GM19328 (cell line): ENCODE results near the gene CFAP68.
"Not testable (repeated sequence)": the region's sequence is repeated elsewhere in the genome, so short reads cannot be mapped to it uniquely, and the experiment has no call there.

Experiments used
- ATAC-seq: cut with Tn5 transposase; IDR thresholded peaks from one replicate; pipeline ENCODE4 v1.9.1; 2021; ENCODE audit warnings: mild to moderate bottlenecking, moderate library complexity; ENCODE audit not compliant: unreplicated experiment

The CFAP68 gene

GRCh38 chr11:111870113-111870512, 9.2 kb upstream of the CFAP68 start:
- no peak for ATAC-seq

- no peak for ATAC-seq
These were observed 8.8 kb upstream of the CFAP68 start for GRCh38 chr11:111870522-111870885.

- peak; percentile 89 for ATAC-seq
These were observed 8.3 kb upstream of the CFAP68 start, which contains the start of gene ALG9 for GRCh38 chr11:111870886-111871692. Gene ALG9 (minus strand): TSS chr11:111871581. CDS start chr11:111871482, 99 bp downstream.

GRCh38 chr11:111871693-111872161, 7.6 kb upstream of the CFAP68 start:
- ATAC-seq = no peak

- ATAC-seq = no peak
These were observed 924 bp upstream of the CFAP68 start for GRCh38 chr11:111878385-111878848.

- no peak for ATAC-seq
These were observed 258 bp downstream of the CFAP68 start for GRCh38 chr11:111879637-111879960.

GRCh38 chr11:111882202-111882601, 2.9 kb downstream of the CFAP68 start:
- ATAC-seq = no peak

- ATAC-seq = not testable (repeated sequence)
These were observed 5.7 kb downstream of the CFAP68 start for GRCh38 chr11:111885053-111885452.

GRCh38 chr11:111886032-111886431, 6.7 kb downstream of the CFAP68 start:
- no peak for ATAC-seq

- ATAC-seq = no peak
These were observed 7.5 kb downstream of the CFAP68 start for GRCh38 chr11:111886844-111887243.

GRCh38 chr11:111905411-111905810, 26.1 kb downstream of the CFAP68 start:
- no peak for ATAC-seq

- no peak for ATAC-seq
These were observed 27.3 kb downstream of the CFAP68 start for GRCh38 chr11:111906680-111907079.

GRCh38 chr11:111908639-111909305, 29.4 kb downstream of the CFAP68 start:
- ATAC-seq = no peak

GRCh38 chr11:111909378-111909777, 30.0 kb downstream of the CFAP68 start:
- ATAC-seq = no peak

GRCh38 chr11:111910676-111911562, 31.6 kb downstream of the CFAP68 start:
- ATAC-seq = no peak

- no peak for ATAC-seq
These were observed 32.4 kb downstream of the CFAP68 start, which contains the start of gene CRYAB for GRCh38 chr11:111911563-111912401. Gene CRYAB (minus strand): TSS chr11:111911770. CDS start chr11:111911724, 46 bp downstream.

- no peak for ATAC-seq
These were observed 33.2 kb downstream of the CFAP68 start, which contains the start of gene HSPB2 for GRCh38 chr11:111912535-111912934. Gene HSPB2 (plus strand): TSS chr11:111912734. CDS start chr11:111912830, 96 bp downstream.

GRCh38 chr11:111913031-111913861, 33.9 kb downstream of the CFAP68 start:
- ATAC-seq = no peak

- ATAC-seq = no peak
These were observed 34.7 kb downstream of the CFAP68 start for GRCh38 chr11:111913997-111914396.
